OCI-M1 (cell line): Measurements from ENCODE around the gene C5.
"Not testable (repeated sequence)": the region's sequence is repeated elsewhere in the genome, so short reads cannot be mapped to it uniquely, and the experiment has no call there.

Experiments used
- DNase-seq: peaks from one replicate; lab custom pipeline; 2025; lab: John Stamatoyannopoulos, UW

The C5 gene

DNA sequence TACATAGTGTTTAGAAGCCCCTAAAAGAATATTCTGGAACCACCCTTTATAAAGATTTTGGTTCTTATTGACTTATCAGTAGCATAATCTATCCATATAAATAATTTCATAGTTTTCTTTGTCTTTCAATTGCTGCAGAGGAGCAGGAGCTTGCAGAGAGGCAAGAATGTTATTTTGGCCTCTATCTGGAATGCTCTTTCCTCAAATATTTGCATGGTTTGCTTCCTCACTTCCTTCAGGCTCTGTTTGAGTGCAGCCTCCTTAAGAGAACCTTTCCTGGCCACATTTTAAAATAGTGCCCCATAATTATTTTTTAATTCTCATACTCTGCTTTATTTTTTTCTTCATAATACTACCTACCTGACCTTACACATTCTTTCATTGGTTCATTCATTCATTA, 1.5 kb downstream of the C5 start:
- no peak for DNase-seq

- DNase-seq = no peak
These were observed 1.9 kb downstream of the C5 start for GRCh38 chr9:121048175-121048574.

DNA sequence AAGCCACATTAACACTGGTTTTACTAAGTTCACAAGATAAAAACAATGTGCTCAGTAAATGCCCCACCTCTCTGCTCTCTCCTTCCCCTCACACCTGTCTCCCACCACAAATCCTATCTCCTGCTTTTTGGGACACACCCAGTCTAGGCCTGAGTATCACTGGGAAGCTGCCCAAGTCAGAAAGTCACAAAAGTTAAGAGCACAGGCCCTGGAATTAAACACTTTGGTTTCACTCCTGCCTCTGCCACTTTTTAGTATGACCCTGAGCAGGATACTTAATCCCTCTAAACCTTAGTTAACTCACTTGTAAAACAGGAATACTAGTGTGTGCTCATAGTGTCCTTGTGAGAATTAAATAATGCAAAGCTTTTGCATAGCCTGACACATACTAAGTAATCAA, 11.3 kb downstream of the C5 start:
- no peak for DNase-seq

- no peak for DNase-seq
These were observed 11.7 kb downstream of the C5 start for GRCh38 chr9:121038362-121038761.

DNA sequence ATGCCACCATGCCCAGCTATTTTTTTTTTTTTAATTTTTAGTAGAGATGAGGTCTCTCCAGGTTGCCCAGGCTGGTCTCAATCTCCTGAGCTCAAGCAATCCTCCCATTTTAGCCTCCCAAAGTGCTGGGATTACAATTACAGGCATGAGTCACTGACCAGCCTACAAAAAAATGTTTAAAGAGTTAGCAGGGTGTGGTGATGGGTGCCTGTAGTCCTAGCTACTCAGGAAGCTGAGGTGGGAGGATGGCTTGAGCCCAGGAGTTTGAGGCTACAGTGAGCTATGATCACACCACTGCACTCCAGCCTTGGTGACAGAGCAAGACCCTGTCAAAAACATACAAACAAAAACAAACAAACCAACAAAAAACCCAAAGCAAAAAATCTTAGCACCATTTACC, 14.4 kb downstream of the C5 start:
- DNase-seq = not testable (repeated sequence)

DNA sequence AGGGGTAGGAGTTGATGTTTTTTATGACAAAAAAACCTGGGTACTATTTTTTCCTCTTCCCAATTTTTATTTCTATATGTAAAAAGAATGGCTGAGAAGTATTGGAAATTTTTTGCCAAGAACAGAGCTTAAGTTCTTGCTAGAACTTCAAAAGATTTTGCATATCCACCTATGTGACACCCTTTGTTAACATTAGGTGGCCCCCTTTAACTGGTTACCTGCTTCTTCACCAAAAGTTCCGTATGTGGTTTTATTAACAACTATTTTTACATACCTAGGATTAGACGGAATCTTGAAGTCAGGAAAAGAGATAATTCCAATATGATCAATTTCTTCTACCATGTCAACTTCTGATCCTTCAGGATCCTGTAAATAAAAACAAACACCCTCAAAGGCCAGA, 15.5 kb downstream of the C5 start:
- DNase-seq = no peak

GRCh38 chr9:121029469-121029868, 20.6 kb downstream of the C5 start:
- DNase-seq = no peak

DNA sequence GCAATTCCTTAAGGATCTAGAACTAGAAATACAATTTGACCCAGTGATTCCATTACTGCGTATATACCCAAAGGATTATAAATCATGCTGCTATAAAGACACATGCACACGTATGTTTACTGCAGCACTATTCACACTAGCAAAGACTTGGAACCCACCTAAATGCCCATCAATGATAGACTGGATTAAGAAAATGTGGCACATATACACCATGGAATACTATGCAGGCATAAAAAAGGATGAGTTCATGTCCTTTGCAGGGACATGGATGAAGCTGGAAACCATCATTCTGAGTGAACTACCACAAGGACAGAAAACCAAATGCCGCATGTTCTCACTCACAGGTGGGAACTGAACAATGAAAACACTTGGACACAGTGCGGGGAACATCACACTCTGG, 21.8 kb downstream of the C5 start:
- DNase-seq = not testable (repeated sequence)

DNA sequence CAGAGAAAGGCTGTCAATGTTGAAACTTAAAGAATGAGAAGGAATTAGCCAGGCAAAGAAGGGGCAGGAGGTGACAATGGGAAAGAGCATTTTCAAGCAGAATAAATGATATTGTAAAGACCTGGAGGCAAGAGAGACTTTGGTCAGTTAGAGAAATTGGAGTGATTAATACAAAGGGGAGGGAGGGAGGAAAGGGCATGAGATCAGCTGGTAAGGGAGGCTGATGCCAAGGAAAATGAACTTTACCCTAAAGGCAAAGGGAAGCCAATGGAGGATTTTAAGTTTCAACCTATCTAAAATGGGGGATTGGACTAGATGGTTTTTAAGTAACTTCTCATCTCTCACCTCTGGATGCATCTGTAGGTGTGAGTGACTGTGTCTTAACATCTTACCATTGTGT, 23.3 kb downstream of the C5 start:
- DNase-seq = no peak

GRCh38 chr9:121026260-121026691, 23.8 kb downstream of the C5 start:
- no peak for DNase-seq

GRCh38 chr9:121024237-121024636, 25.8 kb downstream of the C5 start:
- no peak for DNase-seq

- DNase-seq = no peak
These were observed 27.0 kb downstream of the C5 start for GRCh38 chr9:121023064-121023463.

- DNase-seq = no peak
These were observed 28.8 kb downstream of the C5 start for GRCh38 chr9:121021301-121021700.

- DNase-seq = no peak
These were observed 30.8 kb downstream of the C5 start for GRCh38 chr9:121019273-121019672.

GRCh38 chr9:121013911-121014310, 36.2 kb downstream of the C5 start:
- DNase-seq = no peak

DNA sequence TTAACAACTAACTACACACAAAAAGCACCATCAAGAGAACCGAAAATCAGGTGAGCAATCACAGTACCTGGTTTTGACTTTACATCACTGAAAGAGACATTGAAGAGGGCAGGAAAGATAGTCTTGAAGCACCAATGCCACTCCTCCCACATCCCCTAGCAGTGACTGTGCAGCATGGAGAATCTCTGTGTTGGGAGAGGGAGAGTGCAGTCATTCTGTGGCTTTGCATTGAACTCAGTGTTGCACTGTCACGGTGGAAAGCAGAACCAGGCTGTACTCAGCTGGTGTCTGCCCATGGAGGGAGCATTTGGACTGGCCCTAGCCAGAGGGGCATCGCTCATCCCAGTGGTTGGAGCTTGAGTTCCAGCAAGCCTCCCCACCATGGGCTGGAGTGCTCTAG, 40.4 kb downstream of the C5 start:
- DNase-seq = peak; percentile 35

GRCh38 chr9:120999317-120999716, 50.8 kb downstream of the C5 start:
- no peak for DNase-seq

DNA sequence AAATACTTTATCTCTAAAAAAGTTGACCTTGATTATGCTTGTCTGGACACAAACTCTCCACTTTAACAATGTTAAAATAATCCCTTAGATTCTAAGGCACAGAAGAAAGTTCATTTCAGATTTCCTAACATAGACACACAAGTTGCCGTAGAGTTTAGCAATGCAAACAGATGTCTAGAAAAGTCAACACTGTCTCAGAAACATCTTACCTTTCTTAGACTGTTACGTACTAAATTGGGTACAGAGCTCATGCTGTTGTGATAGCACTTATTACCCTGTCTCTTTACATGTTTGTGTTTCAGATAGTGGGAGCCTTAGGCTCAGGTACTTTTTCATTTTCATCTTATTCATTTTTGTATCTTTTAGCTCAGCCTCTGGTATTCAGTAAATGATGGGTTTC, 52.0 kb downstream of the C5 start:
- no peak for DNase-seq

- DNase-seq = no peak
These were observed 52.6 kb downstream of the C5 start for GRCh38 chr9:120997502-120997901.

GRCh38 chr9:120996409-120996808, 53.7 kb downstream of the C5 start:
- no peak for DNase-seq

DNA sequence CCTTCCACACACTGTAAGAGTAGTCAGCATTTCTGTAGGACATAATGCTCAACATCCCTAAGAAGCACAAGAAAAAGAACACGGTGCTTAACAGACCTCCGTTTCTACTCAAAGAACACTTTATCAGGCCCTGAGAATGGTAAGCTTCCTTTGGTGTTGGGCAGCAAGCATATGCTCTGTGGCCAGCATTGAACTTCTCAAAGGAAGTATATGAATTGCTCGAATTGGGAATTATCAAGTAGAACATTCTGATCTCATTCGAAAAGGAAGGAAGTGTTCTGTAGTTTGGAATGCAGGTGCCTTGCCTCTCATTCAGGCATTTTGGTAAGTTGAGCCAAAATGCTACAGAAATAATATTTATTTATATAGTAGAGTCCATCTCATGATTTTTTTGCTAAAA, 61.0 kb downstream of the C5 start:
- DNase-seq = no peak

DNA sequence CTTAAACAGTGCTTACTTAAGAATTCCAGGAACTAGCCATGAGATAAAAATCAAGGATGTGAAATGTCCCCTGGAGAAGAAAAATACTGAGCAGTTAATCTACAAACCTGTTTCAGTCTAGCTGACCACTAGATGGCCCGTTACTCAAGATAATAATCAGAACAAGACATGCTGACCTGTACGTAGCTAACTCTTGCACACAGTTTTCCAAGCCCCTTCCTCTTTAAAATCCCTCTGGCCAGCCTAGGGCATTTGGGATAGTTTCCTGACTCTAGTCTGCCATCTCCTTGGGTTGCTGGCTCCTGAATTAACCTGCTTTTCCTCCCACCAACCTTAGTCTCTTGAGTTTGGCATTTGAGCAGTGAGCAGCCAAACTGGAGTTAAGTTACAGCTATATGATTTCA, 64.3 kb downstream of the C5 start:
- DNase-seq = peak; percentile 74

GRCh38 chr9:120983259-120983837, 66.7 kb downstream of the C5 start:
- DNase-seq = no peak

GRCh38 chr9:120982836-120983235, 67.2 kb downstream of the C5 start:
- no peak for DNase-seq

DNA sequence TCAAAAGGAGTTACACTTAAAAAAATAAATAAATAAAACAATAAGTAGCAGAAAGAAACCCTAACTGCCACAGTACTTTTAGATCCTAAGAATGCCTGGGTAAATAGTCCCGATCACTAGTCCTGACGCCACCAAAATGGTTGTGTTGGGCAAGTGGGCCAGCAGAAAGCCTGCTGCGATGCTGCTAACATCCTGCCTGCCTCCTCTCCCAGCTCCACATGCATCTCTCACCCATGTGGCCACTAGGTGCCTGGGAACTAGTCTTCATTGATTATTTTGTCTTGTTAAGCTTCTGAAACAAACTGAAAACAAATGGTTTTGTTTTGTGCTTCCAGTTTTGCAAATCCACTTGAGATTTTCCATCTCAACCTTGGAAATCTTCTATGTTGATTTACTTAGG, 69.1 kb downstream of the C5 start:
- DNase-seq = no peak
